ENCODE data around the gene TIMM17B.
"Not testable (repeated sequence)": the region's sequence is repeated elsewhere in the genome, so short reads cannot be mapped to it uniquely, and the experiment has no call there.

TIMM17B gene

DNA sequence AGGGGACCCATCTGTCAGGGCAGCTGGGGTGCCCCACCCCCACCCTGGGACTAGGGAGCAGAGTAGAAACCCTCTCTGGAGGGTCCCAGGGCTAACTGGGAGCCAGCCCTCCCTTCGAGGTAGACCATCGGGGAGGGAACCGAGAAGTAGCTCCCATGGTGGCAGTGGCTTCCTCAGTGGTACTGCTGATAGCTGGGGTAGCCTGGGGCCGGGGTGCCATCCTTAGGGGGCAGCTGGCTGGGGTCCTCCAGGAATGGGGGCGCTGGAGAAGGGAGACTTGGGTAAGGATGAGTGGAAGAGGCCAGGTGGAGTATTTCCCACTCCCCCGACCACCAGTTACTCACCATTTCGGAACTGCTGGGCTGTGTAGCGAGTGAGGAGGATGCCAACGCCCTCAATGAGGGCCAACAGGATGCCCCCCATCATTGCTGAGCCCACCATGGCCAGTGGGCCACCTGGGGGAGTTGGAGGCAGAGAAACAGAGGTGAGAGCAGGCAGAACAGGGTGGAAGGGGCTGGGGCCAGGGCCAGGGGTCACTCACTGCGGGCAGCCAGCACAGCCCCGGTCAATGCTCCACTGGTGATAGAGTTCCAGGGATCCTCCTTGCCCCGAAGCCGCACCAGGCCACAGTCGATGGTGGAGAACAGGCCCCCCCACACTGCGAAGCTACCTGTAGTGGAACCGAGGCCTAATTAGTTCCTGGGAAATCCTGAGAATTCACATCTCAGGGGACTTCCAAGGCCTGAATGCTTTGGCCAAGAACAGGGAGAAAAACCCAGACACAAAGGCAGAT, 3.8 kb downstream of the TIMM17B start:
- DNase-seq (ENCODE audit: low read depth) = no peak

DNA sequence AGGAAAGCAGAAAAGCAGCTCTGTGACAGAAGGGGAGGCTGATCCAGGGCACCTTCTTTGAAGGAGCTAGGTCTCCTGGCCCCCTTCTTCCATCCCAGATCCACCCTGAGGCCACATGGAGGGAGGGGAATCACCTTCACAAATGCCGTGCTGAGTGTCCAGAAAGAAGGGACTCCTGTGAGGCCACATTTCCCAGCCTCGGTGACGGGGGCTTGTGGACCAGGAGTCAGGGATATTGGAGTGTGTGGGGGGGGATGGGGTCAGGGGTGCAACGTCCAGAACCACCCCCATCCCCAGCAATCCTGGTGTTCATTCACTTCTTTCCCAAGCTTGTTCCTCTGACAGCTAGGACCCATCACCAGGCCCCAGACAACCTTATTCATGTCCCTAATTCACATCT, 4.7 kb downstream of the TIMM17B start:
- no peak for DNase-seq (ENCODE audit: low read depth)

DNA sequence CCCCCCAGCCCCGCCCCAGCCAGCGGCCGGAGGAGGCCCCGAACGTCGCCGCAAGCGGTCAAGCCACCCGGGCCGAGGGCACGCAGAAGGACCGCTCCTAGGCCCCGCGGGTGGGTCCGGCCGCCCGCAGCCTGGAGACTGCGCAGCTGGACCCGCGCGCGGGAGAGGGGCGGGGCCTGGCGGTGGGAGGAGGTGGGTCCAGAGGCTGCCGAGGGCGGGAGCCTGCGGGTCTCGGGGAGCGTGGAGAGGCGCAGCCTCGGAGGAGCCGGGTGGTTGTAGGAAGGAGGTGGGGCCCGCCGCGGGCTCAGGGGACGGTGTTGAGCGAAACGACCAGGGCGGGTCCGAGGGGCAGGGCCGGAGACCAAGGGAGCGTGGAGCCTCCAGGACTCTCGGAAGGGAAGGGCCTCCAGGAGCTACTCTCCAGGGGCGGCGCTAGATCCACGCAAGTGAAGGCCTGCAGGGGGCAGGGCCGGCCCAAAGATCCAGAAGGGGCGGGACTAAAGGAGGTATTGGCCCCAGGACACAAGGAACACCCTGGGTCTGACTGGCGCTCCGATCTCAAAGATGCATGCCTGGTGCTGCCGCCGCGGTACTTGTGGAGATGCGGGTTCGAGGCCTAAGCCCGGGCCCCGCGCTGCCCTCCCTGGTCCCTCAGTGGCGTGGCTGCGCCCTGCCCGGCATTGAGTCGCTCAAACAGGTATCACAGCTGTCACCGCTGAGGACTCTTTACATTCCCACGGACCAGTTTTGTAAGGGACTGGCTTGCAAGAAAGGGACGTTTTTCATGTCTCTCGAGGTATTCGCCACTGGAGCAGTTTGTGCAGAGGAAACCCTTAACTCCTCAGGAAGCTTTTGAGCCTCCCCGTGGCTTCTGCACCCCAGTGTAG, 5.9 kb downstream of the TIMM17B start:
- DNase-seq (ENCODE audit: low read depth) = peak; percentile 35

DNA sequence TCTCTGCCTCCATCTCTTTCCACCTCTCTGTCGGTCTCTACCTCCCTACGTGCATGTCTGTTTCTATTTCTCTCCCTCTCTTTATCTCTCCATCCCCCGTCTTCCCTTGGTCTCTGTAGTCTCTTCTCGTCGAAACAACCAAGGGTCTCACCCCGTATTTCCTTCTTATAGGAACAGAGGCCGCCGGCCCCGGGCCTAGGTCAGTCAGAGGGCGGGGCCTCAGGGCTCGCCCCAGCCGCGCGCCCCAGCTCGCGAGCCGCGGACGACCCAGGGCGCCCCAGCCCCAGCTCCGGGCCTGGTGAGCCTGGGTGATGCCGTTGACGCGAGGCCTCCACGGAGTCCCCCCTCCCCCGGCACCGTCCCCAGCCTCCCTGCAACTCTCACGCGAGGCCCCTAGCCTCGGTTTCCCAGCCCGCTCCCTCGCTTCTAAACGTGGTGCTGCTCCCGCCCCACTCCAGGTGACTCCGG, 6.6 kb downstream of the TIMM17B start:
- no peak for DNase-seq (ENCODE audit: low read depth)

DNA sequence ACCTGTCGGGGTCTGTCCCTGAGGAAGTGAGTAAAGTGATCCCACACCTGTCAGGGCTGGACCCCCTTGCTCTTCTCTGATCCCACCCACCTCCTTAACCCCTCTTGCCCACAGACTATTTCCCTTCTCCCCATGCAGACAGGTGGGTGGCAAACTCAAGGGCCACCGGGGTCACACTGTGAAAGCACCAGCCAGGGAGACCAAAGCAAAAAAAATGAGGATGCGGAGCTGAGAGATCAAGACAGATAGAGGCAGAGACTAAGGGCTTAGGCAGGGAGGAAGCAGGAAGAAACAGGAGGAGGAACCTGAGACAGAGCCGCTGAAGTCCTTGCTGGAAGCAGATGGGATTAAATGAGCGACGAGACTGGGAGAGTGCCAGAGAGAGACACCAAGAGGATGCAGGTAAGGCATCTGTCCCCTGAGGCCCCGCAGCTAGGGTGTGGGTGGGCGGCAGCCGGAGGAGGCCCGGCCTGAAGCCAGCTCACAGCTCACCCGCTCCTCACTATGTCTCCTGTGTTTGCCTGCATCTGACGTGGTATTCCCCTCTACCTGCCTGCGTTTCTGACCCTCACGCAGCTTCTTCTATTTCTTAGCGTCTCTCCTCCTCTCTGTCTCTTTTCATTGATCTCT, 7.2 kb downstream of the TIMM17B start:
- no peak for DNase-seq (ENCODE audit: low read depth)

DNA sequence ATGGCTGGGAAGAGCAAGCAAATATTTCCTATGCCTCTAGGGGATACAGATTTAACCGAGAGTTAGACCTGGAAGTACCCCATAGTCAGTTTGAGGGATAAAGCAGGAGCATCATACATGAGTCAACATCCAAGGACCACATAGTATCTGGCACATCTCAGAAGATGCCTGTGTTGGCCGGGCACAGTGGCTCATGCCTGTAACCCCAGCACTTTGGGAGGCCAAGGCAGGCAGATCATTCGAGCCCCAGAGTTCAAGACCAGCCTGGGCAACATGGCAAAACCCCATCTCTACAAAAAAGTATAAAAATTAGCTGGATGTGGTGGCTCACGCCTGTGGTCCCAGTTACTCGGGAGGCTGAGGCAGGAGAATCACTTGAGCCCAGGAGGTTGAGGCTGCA, 11.0 kb downstream of the TIMM17B start:
- not testable (repeated sequence) for DNase-seq (ENCODE audit: low read depth)

DNA sequence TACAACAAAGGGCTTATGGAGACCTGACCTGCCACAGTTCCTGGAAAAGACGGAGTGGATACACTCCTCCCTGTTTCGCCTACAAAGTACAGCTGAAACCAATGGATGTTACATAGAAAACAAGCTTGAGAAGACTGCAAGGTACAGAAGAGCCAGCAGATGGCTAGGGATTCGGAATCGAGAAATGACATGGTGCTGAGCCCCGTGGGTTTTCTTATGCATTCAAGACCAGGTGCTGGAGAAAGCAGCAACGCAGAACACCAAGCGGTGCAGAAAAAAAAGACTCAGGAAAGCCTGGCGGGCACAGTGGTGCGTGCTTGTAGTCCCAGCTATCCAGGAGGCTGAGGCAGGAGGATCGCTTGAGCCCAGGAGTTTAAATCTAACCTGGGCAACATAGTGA, 13.8 kb downstream of the TIMM17B start:
- DNase-seq (ENCODE audit: low read depth) = no peak

DNA sequence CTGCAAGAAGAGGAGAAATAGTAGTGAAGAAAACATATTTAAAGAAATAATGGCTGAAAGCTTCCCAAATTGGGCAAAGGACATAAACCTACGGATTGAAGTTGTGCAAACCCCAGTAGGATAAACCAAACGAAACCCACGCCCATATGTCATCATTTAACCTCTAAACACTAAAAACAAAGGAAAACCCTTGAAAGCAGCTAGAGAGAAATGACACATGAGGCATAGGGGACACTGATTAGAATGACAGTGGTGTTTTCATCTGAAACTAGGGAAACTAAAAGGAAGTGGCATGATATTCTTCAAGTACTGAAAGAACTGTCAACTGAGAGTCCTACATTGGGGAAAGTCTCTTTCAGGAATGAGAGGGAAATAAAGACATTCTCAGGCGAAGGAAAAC, 20.6 kb downstream of the TIMM17B start:
- DNase-seq (ENCODE audit: low read depth) = not testable (repeated sequence)

DNA sequence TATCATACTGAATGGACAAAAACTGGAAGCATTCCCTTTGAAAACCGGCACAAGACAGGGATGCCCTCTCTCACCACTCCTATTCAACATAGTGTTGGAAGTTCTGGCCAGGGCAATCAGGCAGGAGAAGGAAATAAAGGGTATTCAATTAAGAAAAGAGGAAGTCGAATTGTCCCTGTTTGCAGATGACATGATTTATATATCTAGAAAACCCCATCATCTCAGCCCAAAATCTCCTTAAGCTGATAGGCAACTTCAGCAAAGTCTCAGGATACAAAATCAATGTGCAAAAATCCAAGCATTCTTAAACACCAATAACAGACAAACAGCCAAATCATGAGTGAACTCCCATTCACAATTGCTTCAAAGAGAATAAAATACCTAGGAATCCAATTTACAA, 25.6 kb downstream of the TIMM17B start:
- not testable (repeated sequence) for DNase-seq (ENCODE audit: low read depth)

DNA sequence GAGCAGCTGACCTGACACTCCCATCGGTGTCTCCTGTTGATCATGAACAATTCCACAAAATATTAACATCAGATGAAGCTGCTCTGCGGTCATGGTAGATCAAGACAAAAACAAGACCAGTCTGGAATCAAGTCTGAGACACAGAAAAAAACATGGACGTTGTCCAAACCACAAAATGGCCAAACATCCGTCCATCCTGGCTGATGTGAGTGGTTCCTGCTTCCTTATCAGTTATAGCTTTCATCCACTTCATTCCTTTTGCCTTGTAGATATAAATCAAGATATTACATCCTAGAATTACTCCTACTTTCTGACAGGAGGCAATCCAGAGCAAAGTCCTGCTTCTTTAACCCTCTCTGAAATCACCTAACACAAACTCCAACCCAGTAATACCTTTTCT, 33.4 kb downstream of the TIMM17B start:
- peak; percentile 24 for DNase-seq (ENCODE audit: low read depth)

DNA sequence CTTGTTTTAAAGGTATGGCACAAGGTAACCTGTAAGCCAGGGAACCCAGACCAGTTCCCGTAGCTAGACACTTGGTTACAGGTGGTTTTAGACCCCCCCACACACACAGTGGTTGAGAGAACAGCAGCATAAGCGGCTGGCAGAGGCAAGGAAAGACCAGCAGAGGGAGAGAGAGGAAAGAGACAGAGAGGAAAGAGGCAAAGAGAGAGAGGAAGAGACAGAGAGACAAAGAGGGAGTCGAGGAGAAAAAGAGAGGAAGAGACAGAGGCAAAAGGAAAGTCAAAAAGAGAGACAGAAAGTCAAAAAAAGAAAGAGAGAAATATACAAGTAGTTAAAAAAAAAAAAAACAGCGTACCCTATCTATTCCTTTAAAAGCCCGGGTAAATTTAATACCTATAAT, 42.7 kb downstream of the TIMM17B start:
- DNase-seq (ENCODE audit: low read depth) = no peak

DNA sequence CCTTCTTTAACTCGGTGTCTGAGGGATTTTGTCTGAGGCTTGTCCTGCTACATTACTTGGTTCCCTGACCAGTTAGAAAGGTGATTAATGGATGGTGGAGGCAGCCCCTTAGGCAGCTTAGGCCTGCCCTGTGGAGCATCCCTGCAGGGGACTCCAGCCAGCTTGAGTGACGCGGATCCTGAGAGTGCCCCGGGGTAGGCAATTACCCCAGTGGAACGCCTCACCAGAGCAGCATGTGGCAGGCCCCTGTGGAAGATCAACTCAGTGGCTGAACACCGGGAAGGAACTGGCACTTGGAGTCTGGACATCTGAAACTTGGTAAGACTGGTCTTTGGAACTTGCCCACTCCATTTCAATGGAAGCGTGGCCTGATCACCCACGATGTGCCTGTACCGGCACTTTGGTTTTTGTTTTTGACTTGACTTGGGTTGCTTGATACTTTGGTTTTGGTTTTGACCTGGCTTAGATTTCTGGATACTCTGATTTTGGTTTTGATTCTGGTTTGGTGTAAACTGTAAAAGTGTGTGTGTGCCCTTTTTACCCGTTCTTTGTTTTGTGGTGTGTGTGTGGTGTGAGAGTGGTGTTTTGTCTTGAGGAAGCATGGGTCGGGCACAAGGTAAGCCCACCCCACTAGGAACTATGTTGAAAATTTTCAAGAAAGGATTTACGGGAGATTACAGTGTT, 43.3 kb downstream of the TIMM17B start:
- not testable (repeated sequence) for DNase-seq (ENCODE audit: low read depth)

DNA sequence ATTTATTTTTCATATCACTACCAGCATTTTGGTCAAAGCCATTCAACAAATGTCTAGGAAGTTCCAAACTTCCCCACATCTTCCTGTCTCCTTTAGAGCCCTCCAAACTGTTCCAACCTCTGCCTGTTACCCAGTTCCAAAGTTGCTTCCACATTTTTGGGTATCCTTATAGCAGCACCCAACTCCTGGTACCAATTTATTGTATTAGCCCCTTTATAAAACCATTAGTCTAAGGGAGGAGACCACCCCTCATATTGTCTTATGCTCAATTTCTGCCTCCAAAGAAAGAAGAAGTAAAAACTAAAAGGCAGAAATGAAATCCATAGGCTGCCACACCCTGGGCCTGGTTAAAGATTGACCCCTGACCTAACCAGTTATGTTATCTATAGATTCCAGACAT, 44.1 kb downstream of the TIMM17B start:
- DNase-seq (ENCODE audit: low read depth) = not testable (repeated sequence)

DNA sequence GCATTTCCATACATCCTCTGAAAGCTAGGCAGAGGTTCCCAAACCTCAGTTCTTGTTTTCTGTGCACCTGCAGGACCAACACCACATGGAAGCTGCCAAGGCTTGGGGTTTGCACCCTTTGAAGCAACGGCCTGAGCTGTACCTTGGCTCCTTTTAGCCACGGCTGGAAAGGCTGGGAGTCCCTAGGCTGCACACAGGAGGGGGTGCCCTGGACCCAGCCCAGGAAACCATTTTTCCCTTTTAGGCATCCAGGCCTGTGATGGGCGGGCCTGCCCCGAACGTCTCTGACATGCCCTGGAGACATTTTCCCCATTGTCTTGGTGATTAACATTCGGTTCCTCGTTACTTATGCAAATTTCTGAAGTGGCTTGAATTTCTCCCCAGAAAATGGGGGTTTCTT, 44.7 kb downstream of the TIMM17B start:
- DNase-seq (ENCODE audit: low read depth) = no peak

DNA sequence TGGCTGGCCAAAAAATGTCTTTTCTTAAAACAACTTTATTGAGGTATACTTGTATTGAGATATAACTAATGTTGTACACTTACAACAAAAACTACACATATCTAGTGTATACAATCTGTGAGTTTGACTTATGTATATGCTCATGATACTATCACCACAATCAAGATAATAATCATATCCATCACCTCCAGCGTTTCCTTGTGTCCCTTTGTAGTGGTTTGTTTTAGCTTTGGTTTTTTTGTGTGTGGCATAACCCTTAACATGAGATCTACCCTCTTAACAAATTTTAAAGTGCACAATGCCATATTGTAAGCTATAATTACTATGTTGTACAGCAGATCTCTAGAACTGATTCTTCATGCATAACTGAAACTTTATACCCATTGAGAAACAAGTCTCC, 48.7 kb downstream of the TIMM17B start:
- DNase-seq (ENCODE audit: low read depth) = no peak
